ENCODE results near the gene CCDC141. TPM values are rescaled to one million over a fixed set of nuclear protein-coding genes. Genes with fewer than 3 reads are reported as not detected.

Gene CCDC141
- total and polyA plus RNA-seq, 3 donors from 2014 or later, result 2.2 to 25.9 (median 17.8) TPM

GRCh38 chr2:178915423-178916173 is 134.3 kb downstream of the CCDC141 start:
- Histone ChIP-seq H3K9me3 (no peaks in the 10 kb centered on the region), H3K4me1 (no peaks in the 10 kb centered on the region), H3K27me3 (no peaks in the 10 kb centered on the region), H3K4me3 (no peak overlapping the region), H3K36me3 (ENCODE audit: low read depth, missing control alignments) (no peaks in the 10 kb centered on the region), H3K27ac (no peak overlapping the region)
- TF ChIP-seq POLR2A (IDR thresholded peaks at IDR 0.05) (no peak), CTCF (IDR thresholded peaks at IDR 0.05) (no peak)
- intact Hi-C loops (cut with DNase I; ENCODE audit: low total_unique reads), result loop anchor here (5.0 kb wide), 1 partner anchor 118 kb away; no protein-coding TSS in a partner anchor
- DNase-seq, result no peak
- 66 to 69% methylated on average over 2 of the region's 2 CpGs for WGBS, 2 donors

GRCh38 chr2:178914259-178914849 is 135.6 kb downstream of the CCDC141 start:
- H3K36me3 ChIP-seq (ENCODE audit: low read depth, missing control alignments), result no peaks in the 10 kb centered on the region
- TF ChIP-seq POLR2A (IDR thresholded peaks at IDR 0.05) (no peak), CTCF (IDR thresholded peaks at IDR 0.05) (peak; percentile 57 to 77 (median 66))
- no peaks in the 10 kb centered on the region for H3K27me3 ChIP-seq
- intact Hi-C loops (cut with DNase I; ENCODE audit: low total_unique reads), result no loop called here
- no peaks in the 10 kb centered on the region for H3K9me3 ChIP-seq
- DNase-seq, result peak; percentile 92
- no peak overlapping the region for H3K27ac ChIP-seq
- WGBS, 2 donors, result 29 to 38% methylated on average over 4 of the region's 4 CpGs
- peaks cover 6% of the 10 kb centered on the region for H3K4me1 ChIP-seq
- no peak overlapping the region for H3K4me3 ChIP-seq

- no peak for DNase-seq
- 82 to 97% methylated on average over 1 of the region's 1 CpG for WGBS, 2 donors
- Histone ChIP-seq H3K4me3 (no peak overlapping the region), H3K36me3 (ENCODE audit: low read depth, missing control alignments) (no peaks in the 10 kb centered on the region), H3K9me3 (no peaks in the 10 kb centered on the region), H3K27ac (no peak overlapping the region), H3K4me1 (peaks cover 6% of the 10 kb centered on the region), H3K27me3 (no peaks in the 10 kb centered on the region)
- intact Hi-C loops (cut with DNase I; ENCODE audit: low total_unique reads), result no loop called here
- TF ChIP-seq POLR2A (IDR thresholded peaks at IDR 0.05) (no peak), CTCF (IDR thresholded peaks at IDR 0.05) (no peak)
Observed at GRCh38 chr2:178913049-178913441, 136.9 kb downstream of the CCDC141 start.

- whole genome bisulfite sequencing, 2 donors, result 92 to 97% methylated on average over 2 of the region's 2 CpGs
- Histone ChIP-seq H3K4me3 (no peak overlapping the region), H3K4me1 (peaks cover 6% of the 10 kb centered on the region), H3K27me3 (no peaks in the 10 kb centered on the region), H3K9me3 (no peaks in the 10 kb centered on the region), H3K36me3 (ENCODE audit: low read depth, missing control alignments) (no peaks in the 10 kb centered on the region), H3K27ac (no peak overlapping the region)
- TF ChIP-seq POLR2A (IDR thresholded peaks at IDR 0.05), result no peak
- no peak for TF ChIP-seq CTCF (IDR thresholded peaks at IDR 0.05)
- DNase-seq, result no peak
- intact Hi-C loops (cut with DNase I; ENCODE audit: low total_unique reads), result no loop called here
Observed at GRCh38 chr2:178912416-178913048, 137.4 kb downstream of the CCDC141 start.

Measured in testis (tissue), 3 donors.